CD4-positive, alpha-beta T cell treated with Interleukin-6 for 4 hours (primary cell): Measurements from ENCODE around the gene PPM1N.
A peak's percentile ranks its signal among the peaks of the same experiment; 100 is the strongest.
"Not testable (repeated sequence)": the region's sequence is repeated elsewhere in the genome, so short reads cannot be mapped to it uniquely, and the experiment has no call there.

Source experiments
- DNase-seq: peaks from one replicate; pipeline ENCODE4 v3.0.0-alpha.2; 2020; ENCODE audit warnings: mixed read lengths

PPM1N gene

DNA sequence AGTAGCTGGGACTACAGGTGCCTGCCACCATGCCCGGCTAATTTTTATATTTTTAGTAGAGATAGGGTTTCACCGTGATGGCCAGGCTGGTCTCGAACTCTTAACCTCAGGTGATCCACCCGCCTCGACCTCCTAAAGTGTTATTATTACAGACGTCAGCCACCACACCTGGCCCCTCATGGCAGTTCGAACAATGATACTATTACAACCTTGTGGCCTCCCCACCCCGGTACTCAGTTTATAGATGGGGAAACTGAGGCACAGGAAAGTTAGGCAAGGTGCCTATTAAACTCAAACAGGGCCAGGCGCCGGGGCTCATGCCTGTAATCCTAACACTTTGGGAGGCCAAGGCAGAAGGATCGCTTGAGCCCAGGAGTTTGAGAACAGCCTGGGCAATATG is 12.1 kb downstream of the PPM1N start:
- not testable (repeated sequence) for DNase-seq

DNA sequence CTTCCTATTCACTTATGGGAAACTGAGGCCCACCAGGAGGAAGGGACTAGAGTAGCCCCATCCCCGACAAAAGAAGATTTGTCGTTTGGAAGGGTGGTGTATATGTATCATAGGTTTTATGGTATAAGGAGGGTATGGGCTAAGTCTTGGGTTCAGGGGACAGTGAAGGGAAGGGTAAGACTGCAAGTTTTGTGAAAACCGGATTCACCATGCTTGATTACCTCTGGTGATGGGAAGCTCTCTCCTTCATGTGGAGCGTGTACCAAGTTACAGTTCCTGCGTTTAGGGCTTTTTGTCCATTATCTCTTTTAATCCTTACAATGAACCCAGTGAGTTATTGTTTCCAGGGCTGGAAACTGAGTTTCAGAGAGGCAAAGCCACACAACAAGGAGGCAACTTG is 12.8 kb downstream of the PPM1N start:
- DNase-seq = no peak

DNA sequence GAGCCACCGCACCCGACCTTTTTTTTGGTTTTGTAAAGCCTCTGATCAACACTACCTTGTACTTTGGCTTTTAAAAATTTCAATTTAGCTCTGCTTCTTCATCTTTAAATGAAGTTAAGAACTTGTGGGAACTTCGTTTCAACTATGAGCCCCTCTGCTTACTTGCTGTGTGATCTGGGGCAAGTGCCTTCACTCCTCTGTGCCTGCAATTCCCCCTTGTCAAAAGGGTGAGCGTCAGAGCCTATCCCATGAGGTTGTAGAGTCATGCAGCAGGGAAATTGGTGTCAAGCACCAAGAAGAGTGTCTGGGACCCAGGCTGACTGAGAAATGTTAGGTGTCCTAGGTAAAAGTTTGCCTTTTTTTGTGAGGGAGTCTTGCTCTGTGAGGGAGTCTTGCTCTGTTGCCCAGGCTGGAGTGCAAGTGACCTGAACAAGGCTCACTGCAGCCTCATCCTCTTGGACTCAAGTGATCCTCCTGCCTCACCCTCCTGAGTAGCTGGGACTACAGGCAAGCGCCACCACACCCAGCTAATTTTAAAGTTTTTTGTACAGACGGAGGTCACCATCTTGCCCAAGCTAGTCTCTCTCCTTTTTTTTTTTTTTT is 14.7 kb downstream of the PPM1N start:
- no peak for DNase-seq

DNA sequence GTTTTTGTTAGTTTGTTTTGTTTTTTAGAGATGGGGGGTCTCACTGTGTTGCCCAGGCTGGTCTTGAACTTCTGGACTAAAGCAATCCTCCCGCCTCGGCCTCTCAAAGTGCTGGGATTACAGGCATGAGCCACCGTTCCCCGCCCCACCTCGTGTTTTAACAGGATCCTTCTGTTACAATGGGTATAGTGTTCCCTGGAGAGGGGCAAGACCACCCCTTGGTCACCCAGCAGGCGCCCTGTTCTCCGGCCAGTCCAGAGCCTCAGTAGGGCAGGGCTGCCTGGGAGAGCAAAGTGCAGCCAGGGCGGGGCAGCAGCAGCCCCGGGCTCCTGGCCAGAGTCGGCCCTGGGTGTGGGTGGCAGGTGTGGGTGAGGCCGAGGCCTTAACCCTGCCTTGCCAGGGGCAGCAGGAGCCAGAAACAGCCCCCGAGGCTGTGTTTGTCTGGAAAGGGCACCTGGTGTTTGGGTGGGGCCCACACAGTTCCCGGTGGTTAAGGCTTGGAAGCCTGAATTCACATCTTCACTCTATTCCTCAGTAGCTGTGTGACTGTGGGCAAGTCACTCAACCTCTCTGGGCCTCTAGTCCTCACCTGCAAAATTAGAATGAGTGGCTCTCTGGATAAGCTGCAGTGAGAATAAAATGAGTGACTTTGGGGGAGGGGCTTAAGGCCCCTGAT is 16.3 kb downstream of the PPM1N start:
- no peak for DNase-seq

DNA sequence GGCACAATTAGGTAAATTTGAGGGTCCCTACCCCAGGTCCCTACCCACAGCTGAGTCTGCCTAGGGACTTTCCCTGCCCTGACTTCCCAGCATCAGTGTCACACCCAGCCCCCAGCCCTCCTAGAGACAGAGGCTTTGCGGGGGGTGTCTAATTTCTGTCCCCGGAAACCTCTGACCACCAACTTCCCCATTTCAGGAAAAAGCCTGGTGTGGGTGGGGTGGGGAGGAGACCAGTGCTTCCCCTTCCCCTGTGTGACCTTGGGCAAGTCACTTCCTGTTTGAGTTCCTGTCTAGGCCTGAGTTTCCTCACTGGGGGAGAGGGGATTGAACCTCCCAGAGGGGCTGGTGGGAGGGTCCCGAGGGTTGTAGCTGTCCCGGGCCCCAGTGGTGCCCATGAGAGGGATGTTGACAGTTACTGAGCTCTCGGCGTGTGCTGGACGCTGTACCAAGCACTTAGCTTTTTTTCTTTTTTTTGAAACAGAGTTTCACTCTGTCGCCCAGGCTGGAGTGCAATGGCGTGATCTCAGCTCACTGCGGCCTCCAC is 16.9 kb downstream of the PPM1N start:
- DNase-seq = peak; percentile 33

DNA sequence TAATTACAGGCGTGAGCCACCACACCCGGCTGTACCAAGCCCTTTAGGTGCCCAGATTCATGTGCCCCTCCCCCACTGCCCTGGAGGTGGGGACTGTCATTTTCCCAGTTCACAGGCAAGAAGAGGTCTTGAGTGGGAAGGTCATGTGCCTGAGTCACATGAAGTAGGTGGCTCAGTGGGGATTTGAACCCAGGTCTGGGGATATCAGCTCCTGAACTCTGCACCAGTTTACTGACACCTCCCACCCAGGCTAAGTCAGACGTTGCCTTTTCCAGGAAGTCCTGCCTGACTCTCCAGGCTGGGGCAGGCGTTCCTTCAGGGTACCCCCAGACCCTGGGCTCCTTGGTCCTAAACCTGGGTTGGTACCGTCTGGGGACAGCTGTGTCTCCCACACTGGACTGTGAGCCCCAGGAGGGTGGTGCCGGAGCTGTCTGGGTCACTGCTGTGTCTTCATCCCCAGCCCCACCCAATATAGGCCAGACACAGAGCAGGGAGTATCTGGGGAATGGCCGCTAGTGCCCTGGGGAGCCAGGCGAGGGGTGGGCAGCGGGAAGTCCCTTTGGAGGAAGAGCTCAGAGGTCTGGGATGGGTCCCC is 17.7 kb downstream of the PPM1N start:
- DNase-seq = no peak

DNA sequence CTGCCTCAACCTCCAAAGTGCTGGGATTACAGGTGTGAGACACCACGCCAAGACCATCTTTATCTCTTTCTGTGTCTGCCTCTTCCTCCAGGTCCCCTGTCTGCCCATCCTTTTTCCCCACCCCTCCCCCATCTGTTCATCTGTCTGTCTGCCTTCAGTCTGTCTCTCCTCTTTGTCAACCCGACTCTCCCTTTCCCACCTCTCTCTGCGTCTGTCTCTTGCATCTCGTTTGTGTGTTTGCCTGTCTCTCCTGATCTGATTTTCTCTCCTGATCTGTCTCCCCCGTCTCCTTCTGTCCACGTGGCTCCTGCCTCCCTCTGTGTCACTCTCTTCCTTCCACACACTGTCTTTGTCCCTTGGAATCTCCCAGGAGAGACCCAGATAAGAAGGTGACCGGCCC is 19.0 kb downstream of the PPM1N start:
- no peak for DNase-seq

DNA sequence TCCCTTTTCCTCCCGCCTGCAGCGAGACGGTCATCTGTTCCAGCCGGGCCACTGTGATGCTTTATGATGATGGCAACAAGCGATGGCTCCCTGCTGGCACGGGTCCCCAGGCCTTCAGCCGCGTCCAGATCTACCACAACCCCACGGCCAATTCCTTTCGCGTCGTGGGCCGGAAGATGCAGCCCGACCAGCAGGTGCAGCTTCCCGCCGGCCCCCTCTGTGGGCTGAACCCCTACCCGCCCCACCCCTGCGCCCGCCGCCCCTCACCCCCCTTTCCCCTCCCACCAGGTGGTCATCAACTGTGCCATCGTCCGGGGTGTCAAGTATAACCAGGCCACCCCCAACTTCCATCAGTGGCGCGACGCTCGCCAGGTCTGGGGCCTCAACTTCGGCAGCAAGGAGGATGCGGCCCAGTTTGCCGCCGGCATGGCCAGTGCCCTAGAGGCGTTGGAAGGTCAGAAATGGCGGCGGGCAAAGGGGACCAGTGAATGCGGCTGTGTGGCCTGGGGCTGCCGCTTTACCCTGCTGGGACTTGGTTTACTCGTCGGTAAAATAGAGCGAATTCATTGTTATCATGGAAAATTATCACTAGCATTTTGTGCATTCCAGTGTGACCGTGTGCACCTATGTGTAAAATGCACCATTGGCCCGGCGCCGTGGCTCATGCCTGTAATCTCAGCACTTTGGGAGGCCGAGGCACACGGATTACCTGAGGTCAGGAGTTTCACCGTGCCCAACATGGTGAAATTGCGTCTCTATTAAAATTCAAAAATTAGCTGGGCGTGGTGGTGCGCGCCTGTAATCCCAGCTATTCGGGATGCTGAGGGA is 19.6 kb downstream of the PPM1N start:
- DNase-seq = no peak

DNA sequence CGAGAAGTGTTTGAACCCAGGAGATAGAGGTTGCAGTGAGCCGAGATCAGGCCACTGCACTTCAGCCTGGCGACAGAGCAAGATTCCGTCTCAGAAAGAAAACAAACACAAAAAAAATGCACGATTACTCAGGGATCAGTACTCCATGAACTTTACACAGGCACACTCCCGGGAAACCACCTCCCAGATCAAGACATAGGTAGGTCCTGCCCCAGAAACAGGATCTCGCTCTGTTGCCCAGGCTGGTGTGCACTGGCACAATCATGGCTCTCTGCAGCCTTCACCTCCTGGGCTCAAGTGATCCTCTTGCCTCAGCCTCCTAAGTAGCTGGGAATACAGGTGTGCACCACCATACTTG is 20.2 kb downstream of the PPM1N start:
- no peak for DNase-seq

DNA sequence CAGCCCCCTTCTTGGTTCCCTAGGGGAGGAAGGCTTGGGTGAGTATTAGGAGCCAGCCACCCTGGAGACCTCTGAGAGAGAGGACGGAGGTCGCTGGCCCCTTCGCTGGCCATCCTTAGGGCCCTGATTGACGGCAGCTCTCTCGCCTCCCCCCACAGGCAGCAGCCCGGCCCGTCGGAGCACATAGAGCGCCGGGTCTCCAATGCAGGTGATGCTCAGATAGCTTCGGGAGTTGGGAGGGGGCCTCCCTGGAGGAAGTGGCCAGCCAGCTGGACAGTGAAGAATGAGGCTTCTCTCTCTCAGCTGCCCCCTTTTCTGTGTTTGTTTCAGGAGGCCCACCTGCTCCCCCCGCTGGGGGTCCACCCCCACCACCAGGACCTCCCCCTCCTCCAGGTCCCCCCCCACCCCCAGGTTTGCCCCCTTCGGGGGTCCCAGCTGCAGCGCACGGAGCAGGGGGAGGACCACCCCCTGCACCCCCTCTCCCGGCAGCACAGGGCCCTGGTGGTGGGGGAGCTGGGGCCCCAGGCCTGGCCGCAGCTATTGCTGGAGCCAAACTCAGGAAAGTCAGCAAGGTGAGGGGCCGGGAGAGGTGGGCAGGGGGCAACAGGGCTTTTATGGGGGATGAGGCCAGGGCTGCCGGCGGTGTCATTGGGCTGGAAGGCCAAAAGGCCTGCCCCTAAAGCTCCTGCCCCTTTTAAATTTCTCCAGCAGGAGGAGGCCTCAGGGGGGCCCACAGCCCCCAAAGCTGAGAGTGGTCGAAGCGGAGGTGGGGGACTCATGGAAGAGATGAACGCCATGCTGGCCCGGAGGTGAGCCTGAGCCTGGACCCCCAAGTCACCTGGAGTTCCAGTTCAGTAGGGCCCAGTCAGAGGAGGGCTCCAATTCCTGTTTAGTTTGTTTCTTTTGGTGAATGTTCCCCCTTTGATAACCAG is 24.0 kb downstream of the PPM1N start:
- no peak for DNase-seq

DNA sequence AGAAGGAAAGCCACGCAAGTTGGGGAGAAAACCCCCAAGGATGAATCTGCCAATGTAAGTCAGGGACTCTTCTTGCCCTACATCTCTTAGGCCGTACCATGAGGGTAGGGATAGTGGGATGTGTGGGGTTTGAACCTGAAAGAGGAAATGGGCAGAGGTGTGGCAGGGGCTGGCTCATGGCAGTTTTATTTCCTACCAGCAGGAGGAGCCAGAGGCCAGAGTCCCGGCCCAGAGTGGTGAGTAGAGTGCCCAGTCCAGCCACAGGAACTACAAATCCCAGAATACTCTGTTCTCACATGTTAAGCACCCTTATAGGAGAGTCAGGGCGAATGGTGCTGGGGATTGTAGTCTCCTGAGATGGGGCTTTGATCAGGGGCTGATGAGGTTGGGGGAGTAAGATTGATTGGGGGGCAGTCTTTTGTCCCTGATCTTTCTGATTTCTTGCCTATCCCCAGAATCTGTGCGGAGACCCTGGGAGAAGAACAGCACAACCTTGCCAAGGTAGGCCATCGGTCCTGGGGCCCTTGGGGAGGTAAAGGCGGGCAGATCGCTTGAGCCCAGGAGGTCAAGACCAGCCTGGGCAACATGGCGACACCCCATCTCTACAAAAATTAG is 25.5 kb downstream of the PPM1N start:
- DNase-seq = peak; percentile 71

DNA sequence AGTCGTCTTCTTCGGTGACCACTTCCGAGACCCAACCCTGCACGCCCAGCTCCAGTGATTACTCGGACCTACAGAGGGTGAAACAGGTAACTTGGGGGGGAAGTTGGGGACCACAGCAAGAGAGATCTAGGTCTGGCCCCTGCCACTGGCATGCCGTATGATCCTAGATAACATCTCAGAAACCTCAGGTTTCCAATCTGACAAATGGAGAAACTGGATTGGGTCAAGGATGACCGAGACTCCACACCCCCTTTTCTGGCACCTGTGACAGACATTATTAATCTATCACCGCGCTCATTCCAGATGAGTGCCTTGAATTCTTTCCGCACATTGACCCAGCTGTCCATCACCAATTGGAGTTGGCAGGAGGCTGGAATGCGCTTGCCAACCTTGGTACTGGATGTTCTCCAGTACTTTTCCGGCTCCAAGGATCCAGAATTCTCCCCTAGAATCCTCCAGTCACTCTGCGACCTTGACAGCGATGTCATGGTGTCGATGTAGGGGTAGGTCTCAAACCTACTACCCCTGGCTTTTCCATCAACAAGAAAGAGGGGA is 26.4 kb downstream of the PPM1N start:
- no peak for DNase-seq

DNA sequence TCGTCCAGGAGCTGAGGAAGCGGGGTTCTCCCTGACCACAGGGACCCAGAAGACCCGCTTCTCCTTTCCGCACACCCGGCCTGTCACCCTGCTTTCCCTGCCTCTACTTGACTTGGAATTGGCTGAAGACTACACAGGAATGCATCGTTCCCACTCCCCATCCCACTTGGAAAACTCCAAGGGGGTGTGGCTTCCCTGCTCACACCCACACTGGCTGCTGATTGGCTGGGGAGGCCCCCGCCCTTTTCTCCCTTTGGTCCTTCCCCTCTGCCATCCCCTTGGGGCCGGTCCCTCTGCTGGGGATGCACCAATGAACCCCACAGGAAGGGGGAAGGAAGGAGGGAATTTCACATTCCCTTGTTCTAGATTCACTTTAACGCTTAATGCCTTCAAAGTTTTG is 27.9 kb downstream of the PPM1N start:
- DNase-seq = no peak

DNA sequence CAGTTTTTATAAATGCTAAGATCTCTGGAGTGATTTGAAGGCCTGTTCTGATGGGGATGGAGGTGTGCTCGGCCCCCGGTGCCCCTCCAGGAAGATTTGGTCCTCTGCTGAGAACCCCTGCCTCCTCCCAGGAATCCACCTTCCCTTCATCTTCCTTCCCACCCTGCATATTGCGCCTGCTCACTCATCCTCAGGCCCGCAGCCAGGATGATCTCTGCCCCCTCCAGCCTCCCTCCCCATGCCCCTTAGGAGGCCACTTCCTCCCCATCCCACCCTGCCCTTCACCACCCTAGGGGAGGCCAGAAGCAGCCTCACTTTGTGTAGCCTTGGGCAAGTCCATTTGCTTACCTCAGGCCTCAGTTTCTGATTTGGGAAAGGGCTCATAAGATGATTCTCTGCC is 28.7 kb downstream of the PPM1N start:
- DNase-seq = no peak

DNA sequence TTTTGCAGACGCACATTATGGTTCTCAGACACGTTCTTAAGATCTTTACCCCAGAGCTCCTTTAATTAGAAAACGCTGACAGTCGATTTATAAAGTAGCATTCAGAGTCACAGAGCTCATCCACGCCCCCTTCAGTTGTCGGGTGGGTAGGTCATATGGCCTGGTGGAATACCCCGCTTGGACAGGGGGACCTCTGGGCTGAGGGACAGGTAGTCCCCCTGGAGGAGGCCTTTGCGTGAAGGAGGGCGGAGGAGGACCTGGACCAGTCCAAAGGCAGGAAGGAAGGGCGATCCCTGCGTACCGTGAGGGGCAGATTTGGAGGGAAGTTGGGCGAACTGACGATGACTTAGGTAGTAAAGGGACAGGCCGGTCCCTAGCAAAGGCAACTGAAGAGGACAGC is 29.5 kb downstream of the PPM1N start:
- DNase-seq = no peak

DNA sequence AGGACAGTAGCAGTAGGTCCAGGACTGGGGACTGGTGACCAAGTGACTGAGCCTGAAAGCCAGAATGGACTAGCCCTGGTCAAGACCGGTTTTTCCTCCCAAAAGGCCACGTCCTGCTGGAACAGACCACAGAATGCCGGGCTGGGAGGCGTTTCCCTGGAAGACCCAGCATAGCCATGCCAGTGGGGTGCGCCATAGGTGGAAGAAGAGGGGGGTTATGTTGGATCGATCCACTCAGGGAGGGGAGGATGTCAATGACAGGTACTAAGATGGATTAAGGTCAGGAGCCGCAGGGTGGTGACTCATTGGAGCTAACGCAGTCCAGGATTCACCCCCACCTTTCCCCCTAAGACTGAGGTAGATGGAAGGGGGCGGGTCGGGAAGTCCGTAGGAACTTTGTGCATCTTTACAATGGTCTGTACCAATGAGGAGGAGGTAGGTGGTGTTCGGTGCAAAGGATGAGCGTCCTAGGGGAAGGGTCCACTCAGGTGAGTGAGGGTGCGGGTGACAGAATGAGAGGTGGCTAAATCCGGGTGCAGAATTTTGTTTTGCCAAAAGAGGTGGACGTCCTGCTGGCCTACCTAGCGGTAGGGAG is 30.0 kb downstream of the PPM1N start:
- DNase-seq = no peak

DNA sequence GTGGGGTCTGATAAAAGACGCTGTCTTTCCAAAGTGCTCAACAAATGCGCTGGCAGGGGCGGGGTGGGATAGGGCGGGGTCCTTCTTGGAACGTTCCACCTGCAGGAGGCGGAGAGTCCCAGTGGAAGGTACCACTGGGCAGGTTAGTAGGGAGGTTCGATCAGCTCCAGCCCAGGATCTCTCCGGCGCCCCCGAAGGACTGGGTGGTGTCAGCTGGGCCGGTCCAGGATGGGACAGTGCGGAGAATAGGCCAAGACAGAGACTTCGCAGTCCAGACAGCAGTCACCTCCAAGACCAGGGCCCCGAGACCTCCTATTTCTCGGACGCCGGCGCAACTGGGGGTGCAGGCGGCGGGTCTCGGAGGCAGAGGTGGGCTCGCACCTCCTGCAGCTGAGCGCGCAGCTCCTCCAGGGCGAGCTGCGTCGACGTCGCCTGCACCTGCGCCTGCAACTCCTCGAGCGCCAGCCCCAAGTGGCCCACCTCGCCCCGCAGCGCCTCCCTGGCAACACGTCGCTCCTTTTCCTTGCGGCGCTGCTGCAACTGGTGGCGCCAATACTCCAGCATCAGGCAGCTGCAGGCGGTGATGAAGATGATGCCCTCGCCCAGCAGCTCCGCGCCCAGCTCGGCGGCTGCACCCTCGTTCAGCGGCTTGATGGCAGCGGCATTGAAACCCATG is 30.6 kb downstream of the PPM1N start:
- DNase-seq = peak; percentile 26

DNA sequence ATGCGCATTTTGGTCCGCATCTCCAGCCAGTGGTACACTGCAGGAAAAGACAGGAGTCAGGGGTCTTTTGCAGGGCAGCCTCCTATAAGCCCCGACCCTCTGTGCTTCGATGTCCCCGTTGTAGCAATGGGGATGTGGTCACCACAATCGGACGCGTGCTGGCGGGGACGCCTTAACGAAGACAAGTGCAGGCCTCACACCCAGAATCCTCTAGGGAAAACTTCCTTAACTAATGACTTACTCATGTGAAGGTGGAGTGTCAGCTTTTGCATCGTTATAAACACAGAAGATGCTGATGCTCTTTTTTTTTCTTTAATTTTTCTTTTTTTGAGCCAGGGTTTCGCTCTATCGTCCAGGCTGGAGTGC is 31.2 kb downstream of the PPM1N start:
- DNase-seq = no peak

DNA sequence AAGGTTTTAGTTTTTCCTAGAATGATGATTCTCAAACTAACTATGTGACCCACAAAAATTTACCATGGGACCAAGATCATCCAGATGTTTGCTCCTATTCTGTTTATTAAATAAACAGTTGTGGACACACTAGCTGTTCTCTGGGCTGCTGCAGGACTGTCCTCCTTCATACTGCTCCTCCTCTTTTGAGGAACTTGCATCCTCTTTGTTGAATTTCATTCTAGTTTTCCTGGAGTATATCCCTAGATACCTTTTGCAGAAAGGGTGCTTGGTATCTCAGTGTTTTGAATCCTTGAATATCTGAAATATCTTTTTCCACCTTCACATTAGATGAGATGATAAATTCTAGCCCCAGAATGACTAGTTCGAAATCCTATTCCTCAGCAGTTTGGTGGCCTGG is 33.1 kb downstream of the PPM1N start:
- no peak for DNase-seq

DNA sequence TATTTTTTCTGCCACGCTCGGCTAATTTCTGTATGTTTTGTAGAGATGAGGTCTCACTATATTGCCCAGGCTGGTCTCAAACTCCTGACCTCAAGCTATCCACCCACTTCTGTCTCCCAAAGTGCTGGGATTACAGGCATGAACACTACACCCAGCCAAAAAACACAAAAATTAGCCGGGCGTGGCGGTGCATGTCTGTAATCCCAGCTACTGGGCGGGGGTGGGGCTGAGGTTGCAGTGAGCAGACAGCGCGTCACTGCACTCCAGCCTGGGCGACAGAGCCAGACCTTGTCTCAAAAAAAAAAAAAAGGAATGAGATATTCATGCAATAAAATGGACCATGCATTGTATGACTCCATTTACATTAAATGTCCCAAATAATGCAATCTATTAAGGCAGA is 41.2 kb downstream of the PPM1N start:
- no peak for DNase-seq

DNA sequence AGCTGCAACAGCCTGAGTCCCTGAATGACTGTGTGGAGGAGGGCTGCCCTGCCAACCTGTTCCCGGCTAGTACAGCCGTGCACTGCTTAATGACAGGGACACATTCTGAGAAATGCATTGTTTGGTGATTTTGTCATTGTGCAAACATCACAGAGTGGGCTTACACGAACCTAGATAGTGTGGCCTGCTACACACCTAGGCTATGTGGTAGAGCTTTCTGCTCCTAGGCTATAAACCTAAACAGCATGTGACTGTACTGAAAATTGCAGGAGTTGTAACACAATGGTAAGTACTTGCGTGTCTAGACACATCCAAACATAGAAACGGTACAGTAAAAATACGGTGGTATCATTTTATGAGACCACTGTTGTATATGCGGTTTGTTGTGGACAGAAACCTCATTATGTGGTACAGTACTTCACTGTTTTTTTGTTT is 44.0 kb downstream of the PPM1N start:
- no peak for DNase-seq
